Esophagus squamous epithelium (tissue), 5 donors: ENCODE results near the gene MBOAT2. TPM values are rescaled to one million over a fixed set of nuclear protein-coding genes. Genes with fewer than 3 reads are reported as not detected.

Experiments used
- DNase-seq: peaks from one replicate; lab custom pipeline; 2025; lab: John Stamatoyannopoulos, UW
- H3K27ac ChIP-seq, 4 donors: fragments of 200-600 bp; sonication (generic); one replicate each; pipeline ENCODE4 v1.5.1; 2016 to 2019; ENCODE audit warnings: mild to moderate bottlenecking in 1 of 4
- H3K27me3 ChIP-seq, 4 donors: fragments of 200-600 bp; sonication (generic); 1 replicate in 3 of 4; 2 replicates in 1 of 4; pipeline versions ENCODE4 v1.5.1 to v1.6.0; 2017 to 2021; ENCODE audit warnings: antibody characterized with exemption in 1 of 4
- H3K36me3 ChIP-seq, 3 donors: fragments of 200-600 bp; sonication (generic); one replicate each; pipeline ENCODE4 v1.5.1; 2016 to 2019
- H3K4me1 ChIP-seq, 3 donors: fragments of 200-600 bp; sonication (generic); one replicate each; pipeline ENCODE4 v1.5.1; 2017 to 2019
- H3K4me3 ChIP-seq, 4 donors: fragments of 200-600 bp; sonication (generic); 1 replicate in 3 of 4; 2 replicates in 1 of 4; pipeline ENCODE4 v1.5.1; 2016 to 2019; ENCODE audit warnings: mild to moderate bottlenecking in 2 of 4, moderate library complexity in 1 of 4
- H3K9me3 ChIP-seq, 3 donors: fragments of 200-600 bp; sonication (generic); one replicate each; pipeline ENCODE4 v1.5.1; 2016 to 2019
- POLR2A ChIP-seq, 4 donors: fragments of 450-650 bp; IDR thresholded peaks; one replicate each; pipeline ENCODE4 v1.6.1; 2017; ENCODE audit warnings: antibody characterized with exemption in 4 of 4, mild to moderate bottlenecking in 4 of 4, moderate library complexity in 3 of 4
- WGBS, 2 donors: methylation state at CpG; one replicate each; pipeline ENCODE4 v1.1.5; 2018; 5-methylcytosine and 5-hydroxymethylcytosine counted together
- intact Hi-C: fragments of 100-400 bp; cut with DNase I; formaldehyde crosslinking; loops from one replicate; pipeline ENCODE4 v1.15.0; 2022
- total RNA-seq, 4 donors: library from RNA; depleted of rRNA; stranded (reverse); fragments of >200 nt; gene quantifications; one replicate each; pipeline ENCODE4 v1.1.0, GENCODE V29; 2016
- TF ChIP-seq, protein P1 (sequence below), 6 experiments: fragments of 450-650 bp in 4 of 6; fragments of 200-600 bp in 2 of 6; sonication (generic) in 2 of 6; IDR thresholded peaks; one replicate each; pipeline ENCODE4 v1.5.1; 2016 to 2019; ENCODE audit warnings: antibody characterized with exemption in 6 of 6, mild to moderate bottlenecking in 4 of 6, moderate library complexity in 4 of 6
- donor health status: DM: yes; HTN: yes; CAD: no.

The MBOAT2 gene
- total RNA-seq, 4 donors from 2014 or later: 56.6 to 110 (median 73.1) TPM

DNA sequence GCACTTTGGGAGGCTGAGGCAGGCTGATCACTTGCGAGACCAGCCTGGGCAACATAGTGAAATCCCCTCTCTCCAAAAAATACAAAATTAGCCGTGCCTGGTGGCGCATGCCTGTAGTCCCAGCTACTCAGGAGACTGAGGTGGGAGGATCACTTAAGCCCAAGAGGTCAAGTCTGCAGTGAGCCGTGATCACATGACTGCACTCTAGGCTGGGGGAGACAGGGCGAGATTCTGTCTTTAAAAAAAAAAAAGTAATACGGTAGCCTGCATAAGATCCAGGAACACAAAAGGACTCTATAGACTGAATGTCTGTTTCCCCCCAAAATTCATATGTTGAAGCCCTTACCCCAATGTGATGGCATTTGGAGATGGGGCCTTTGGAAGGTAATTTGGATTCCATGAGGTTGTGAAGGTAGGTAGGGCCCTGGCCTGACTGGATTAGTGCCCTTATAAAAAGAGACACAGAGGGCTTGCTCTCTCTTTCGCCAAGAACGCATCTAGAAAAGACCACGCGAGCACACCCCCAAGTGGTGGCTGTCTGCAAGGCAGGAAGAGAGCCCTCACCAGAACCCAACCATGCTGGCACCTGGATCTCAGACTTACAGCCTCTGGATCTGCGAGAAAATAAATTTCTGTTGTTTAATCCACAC lies 17.0 kb downstream of the MBOAT2 start:
- TF ChIP-seq POLR2A (IDR thresholded peaks at IDR 0.05): no peak
- TF ChIP-seq, protein P1, sequence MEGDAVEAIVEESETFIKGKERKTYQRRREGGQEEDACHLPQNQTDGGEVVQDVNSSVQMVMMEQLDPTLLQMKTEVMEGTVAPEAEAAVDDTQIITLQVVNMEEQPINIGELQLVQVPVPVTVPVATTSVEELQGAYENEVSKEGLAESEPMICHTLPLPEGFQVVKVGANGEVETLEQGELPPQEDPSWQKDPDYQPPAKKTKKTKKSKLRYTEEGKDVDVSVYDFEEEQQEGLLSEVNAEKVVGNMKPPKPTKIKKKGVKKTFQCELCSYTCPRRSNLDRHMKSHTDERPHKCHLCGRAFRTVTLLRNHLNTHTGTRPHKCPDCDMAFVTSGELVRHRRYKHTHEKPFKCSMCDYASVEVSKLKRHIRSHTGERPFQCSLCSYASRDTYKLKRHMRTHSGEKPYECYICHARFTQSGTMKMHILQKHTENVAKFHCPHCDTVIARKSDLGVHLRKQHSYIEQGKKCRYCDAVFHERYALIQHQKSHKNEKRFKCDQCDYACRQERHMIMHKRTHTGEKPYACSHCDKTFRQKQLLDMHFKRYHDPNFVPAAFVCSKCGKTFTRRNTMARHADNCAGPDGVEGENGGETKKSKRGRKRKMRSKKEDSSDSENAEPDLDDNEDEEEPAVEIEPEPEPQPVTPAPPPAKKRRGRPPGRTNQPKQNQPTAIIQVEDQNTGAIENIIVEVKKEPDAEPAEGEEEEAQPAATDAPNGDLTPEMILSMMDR (IDR thresholded peaks at IDR 0.05): no peak
- H3K4me1 ChIP-seq: no peaks in the 10 kb centered on the region
- no peaks in the 10 kb centered on the region for H3K36me3 ChIP-seq
- intact Hi-C loops: no loop called here
- 91 to 95% methylated on average over 9 to 11 of the region's 11 CpGs for WGBS, 2 donors
- H3K9me3 ChIP-seq: no peaks in the 10 kb centered on the region
- no peak overlapping the region for H3K27ac ChIP-seq
- no peak for DNase-seq
- no peaks in the 10 kb centered on the region for H3K27me3 ChIP-seq
- no peak overlapping the region for H3K4me3 ChIP-seq

DNA sequence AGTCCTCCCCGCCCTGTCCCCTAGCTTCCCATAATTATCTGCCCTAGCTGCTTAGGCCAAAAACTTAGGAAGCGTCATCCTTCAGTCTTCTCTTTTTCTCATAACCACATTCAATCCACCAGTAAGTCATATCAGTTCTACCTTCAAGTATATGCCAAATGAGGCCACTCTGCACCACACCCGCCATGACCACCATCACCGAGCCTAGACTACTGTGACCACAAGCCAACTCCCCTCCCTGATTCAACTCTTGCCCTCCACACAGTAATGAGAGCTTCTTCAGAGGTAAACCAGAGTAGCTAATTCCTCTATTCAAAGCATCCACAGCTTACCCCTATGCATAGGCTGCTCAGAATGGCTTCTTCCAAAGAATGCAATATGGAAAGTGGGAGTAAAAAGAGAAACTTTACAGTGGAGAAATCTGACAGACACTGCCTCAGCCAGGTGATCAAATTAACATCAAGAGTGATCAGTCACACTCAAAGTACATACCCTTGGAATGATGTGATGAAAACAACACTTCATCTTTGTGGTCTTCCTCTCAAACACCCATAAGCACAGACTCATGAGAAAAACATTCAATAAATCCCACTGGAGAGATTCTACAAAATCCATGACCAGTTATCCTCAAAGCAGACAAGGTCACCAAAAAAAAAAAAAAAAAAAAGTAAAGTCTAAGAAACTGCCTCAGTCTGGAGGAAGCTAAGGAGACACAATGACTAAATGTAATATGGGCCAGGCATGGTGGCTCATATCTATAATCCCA lies 17.7 kb downstream of the MBOAT2 start:
- TF ChIP-seq POLR2A (IDR thresholded peaks at IDR 0.05): no peak
- no peak overlapping the region for H3K4me3 ChIP-seq
- DNase-seq: no peak
- intact Hi-C loops: no loop called here
- 75 to 89% methylated on average over 4 of the region's 4 CpGs for WGBS, 2 donors
- no peaks in the 10 kb centered on the region for H3K4me1 ChIP-seq
- no peaks in the 10 kb centered on the region for H3K27me3 ChIP-seq
- H3K27ac ChIP-seq: no peak overlapping the region
- H3K9me3 ChIP-seq: no peaks in the 10 kb centered on the region
- H3K36me3 ChIP-seq: no peaks in the 10 kb centered on the region

DNA sequence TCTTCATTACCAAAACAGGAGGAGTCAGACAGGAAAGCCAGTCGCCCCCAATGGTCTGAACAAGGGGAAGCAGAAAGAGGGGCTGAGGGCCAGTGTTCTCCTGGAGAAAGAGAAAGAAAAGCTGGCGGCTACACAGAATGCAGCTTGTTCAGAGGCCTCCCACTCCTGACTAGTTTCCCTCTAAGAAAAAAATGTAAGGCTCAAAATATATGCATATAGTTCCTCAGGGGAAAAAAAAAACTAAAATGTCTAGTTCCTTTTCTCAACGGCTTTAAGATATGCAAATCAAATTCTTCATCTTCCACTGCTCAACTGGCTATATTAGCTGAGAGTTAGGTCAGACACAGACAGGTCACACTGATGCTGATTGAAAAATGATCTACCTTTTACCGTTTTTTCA lies 18.6 kb downstream of the MBOAT2 start:
- H3K4me3 ChIP-seq: no peak overlapping the region
- no peaks in the 10 kb centered on the region for H3K27me3 ChIP-seq
- H3K27ac ChIP-seq: no peak overlapping the region
- intact Hi-C loops: no loop called here
- DNase-seq: no peak
- no peaks in the 10 kb centered on the region for H3K9me3 ChIP-seq
- 59 to 70% methylated on average over 4 of the region's 4 CpGs for WGBS, 2 donors
- H3K36me3 ChIP-seq: no peaks in the 10 kb centered on the region
- TF ChIP-seq, protein P1 (IDR thresholded peaks at IDR 0.05): no peak
- TF ChIP-seq POLR2A (IDR thresholded peaks at IDR 0.05): no peak
- H3K4me1 ChIP-seq: no peaks in the 10 kb centered on the region

DNA sequence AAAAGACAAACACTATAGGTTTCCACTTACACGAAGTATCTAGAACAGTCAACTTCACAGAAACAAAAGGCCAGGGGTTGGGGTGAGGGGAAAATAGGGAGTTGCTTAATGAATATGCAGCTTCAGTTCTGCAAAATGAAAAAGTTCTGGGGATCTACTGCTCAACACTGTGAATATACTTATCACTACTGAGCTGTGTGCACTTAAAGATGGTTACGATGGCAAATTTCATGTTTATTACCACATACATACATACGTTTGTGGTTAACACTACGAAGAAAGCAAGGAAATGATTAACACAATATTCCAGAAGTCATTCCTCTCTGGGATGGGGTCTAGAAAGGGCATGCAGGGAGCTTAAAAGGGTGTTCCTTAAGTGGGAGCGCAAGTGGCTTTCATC lies 19.3 kb downstream of the MBOAT2 start:
- TF ChIP-seq POLR2A (IDR thresholded peaks at IDR 0.05): no peak
- TF ChIP-seq, protein P1 (IDR thresholded peaks at IDR 0.05): no peak
- DNase-seq: no peak
- H3K27ac ChIP-seq: no peak overlapping the region
- 56 to 80% methylated on average over 5 of the region's 5 CpGs for WGBS, 2 donors
- intact Hi-C loops: no loop called here
- no peaks in the 10 kb centered on the region for H3K4me1 ChIP-seq
- no peaks in the 10 kb centered on the region for H3K36me3 ChIP-seq
- H3K4me3 ChIP-seq: no peak overlapping the region
- H3K9me3 ChIP-seq: no peaks in the 10 kb centered on the region
- no peaks in the 10 kb centered on the region for H3K27me3 ChIP-seq

DNA sequence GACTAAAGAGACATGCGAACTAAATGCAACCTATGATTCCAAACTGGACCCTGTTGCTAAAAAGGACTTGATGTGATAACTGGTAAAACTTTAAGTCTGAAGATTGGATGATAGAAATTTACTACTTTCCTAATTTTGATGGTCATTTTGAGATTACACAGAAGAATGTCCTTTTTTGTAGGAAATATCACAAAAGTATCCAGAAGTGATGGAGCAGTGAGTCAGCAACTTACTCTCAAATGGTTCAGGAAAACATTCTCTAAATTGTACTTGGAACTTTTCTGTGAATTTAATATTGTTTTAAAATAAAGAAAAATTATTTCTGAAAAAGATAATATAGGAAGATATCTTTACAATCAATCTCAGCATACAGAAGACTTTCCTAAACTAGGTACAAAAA lies 19.9 kb downstream of the MBOAT2 start:
- H3K36me3 ChIP-seq: no peaks in the 10 kb centered on the region

More for the DNA sequence above, 19.9 kb downstream of the MBOAT2 start:
- intact Hi-C loops: no loop called here
- H3K27me3 ChIP-seq: no peaks in the 10 kb centered on the region
- H3K27ac ChIP-seq: no peak overlapping the region
- H3K9me3 ChIP-seq: no peaks in the 10 kb centered on the region
- no peak for DNase-seq
- TF ChIP-seq, protein P1 (IDR thresholded peaks at IDR 0.05): no peak
- 83 to 86% methylated on average over 1 of the region's 1 CpG for WGBS, 2 donors
- H3K4me3 ChIP-seq: no peak overlapping the region
- H3K4me1 ChIP-seq: no peaks in the 10 kb centered on the region
